Activated CD8-positive, alpha-beta memory T cell treated with anti-CD3 and anti-CD28 coated beads for 1 hour (primary cell): Measurements from ENCODE around the gene FAM174B.
"Not testable (repeated sequence)": the region's sequence is repeated elsewhere in the genome, so short reads cannot be mapped to it uniquely, and the experiment has no call there.

Source experiments
- DNase-seq, 2 donors: peaks; one replicate each; pipeline ENCODE4 v3.0.0-alpha.2; 2020; ENCODE audit warnings: low read depth in 1 of 2; ENCODE audit errors: extremely low read depth in 1 of 2

The FAM174B gene

DNA sequence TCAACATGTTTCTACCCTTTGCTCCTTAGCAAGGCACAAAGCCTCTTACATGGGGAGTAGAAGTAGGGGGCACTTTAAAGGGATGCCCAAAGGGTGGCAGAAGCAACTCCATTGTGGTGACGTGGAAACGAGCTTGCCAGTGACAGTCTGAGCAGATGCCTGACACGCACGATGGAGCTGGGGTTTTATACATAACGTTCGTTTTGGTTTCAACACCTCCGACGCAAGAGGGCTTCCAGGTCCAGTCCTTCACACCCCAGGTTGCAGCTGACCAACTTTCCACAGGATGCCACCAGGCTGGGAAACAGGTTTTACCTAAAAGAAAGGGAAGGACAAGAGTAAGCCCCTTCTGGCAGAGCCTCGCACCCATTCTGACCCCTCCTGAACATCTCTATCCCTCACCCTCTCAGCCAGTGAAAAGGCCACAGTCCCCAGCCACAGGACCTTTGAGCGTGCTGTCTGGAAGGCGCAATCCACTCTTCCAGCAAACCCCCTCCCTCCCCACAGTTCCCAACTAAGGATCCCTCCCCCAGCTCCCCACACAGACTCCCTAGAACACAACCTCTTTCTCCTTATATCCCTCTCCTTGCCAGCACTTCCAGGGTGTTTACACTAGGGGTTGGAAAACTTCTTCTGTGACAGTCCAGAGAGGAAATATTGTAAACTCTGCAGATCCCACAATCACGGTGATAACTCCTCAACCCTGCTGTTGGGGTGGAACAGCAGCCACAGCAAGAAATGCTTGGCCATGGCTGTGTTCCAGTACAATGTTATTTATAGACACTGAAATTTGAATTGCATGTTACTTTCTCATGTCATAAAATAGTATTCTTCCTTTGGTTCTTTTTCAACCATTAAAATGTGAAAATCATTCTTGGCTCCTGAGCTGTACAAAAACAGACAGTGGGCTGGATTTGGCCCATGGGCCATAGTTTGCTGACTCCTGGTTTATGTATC is 36.2 kb downstream of the FAM174B start:
- no peak for DNase-seq

DNA sequence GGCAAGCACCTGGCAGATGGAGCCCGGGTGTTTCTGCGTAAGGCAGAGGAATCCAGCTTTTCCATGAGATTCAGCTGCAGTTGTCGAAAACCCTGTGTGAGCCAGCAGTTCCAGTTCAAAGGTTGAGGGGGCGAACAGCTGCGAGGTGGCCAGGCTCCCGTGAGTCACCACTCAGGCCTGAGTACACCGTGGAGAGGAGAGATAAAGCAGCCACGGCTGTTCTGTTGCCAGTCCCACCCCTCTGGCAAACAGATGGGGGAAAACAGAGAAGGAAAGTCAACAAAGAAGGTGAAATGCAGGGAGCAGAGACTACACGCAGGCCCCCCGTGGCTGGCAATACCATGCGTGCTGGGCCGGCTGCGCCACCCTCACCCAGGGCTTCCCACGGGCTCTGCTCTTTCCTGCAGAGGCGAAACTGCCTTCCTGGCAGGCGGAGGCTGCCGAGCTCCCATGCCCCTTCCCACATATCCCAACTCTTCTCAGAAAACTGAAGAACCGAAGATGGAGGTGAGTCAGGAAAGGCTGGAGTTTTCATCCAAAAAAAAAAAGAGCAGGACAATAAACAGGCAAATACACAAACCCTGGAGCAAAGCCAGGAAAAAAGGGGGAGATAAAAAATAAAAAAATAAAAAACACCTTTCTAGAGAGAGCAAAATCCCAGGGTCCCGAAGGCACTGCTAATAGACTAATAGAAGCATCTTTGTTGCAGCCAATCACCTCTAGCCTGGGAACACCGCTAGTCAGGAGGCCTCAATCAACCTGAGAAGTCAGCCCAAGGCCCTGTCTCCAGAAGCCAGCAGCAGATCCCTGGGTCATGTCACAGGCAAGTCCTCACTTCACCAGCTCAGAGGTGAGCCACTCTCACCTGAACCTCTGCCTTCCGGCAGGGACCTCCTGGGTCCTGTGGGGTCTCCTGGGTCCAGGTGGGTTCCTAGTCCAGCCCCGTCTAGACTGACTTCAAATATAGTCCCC is 37.7 kb downstream of the FAM174B start:
- no peak for DNase-seq

DNA sequence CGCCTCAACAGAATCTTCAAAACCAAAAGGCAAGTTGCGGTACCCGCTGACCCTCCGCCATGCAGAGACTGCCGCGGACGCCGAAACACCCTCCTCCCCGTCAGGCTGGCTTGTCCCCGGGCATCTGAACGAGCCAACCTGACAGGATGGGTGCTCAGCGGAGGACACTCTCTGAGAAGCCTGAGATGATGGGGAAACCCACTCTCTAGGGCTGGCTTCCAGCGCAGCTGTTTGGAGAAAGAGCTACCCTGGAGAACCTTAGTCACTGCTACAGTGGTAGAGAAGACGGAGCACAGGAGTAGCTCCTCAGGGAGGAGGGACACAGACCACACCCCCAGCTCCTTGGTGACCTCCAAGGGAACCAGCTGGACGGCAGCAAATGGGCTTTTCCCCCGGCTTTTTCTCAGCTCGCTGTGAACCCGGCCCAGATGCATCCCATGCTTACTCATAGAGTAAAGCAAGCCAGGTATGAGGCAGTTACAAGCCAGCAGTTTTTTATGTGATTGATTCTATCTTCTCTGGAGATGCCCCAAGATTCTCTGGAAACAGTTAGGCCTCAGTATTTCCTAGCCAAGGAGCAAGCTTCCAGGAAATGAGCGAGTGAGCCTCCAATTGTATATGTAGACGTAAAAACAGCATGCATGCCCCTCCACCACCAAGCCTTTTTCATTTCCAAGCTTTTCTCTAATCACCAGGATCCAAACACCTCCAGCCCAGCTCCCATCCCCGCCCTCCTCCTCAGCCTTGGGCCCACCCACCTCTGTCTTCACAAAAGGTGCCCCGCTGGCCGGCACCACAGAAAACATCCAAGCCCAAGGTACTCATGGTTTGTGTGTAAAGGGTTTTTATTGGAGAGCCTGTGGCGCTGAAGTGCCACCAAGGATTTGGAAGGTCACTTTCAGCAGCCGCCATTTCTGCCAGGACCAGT is 38.7 kb downstream of the FAM174B start:
- no peak for DNase-seq

DNA sequence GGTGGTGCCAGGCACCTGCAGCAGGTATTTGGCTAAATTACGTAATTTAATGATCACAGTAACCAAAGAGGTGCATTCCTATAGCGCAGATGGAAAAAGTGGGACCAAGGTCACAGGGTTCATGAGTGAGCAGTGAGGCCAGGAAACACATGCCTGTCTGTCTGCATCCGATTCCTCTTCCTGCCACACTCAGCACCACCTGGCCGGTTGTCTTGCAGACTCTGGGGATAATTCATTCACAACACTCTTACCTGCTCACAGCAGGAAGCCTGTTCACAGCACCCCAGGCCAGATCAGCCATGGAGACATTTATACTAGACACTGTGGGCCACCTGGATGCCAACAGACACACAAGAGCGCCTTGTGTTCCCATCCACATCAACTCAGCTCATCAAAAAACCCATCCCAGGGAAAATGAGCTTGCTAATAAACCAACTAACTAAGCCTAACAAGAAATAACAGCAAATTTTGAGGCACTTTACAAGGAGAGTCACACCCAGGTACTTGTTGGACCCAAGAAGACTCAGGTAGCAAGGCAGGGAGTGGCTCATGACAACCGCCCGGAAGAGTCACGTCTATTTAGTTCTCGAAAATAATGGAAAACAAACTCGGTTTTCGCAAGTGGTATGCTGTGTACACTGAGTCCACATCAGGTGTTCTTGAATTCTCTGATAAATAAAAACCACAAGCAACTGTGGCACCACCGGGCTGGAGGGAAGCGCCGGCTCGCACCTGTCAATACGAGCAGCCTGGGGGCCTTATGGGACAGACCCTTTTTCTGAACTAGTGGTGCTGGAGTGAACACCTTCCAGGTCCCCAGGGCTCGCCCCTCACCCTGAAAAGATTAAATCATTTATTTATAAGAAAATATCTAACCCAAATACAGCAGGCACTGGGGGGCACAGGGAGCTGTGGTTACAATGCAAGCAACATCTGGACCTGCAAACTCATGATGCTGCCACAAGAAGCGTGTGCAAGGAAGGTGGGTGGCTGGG is 40.5 kb downstream of the FAM174B start:
- DNase-seq, result no peak

DNA sequence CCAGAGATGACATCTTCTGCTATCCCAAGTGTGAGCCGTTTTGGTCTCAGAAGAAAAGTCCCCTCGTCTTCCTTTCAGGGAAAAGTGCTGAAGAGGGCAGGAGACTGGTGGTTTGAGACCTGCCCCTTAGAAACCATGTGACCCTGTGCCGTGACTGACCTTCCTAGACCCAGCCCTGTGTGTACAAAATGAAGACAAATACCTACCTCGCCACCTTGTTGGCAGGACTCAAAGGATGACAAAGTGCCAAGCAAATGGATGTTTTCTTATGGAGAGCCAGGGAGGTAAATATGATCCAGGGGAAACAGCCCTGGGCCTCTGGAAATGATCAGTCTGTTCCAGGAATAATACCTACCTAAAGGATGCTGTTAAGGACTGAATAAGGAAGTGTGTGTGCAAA is 41.3 kb downstream of the FAM174B start:
- no peak for DNase-seq

DNA sequence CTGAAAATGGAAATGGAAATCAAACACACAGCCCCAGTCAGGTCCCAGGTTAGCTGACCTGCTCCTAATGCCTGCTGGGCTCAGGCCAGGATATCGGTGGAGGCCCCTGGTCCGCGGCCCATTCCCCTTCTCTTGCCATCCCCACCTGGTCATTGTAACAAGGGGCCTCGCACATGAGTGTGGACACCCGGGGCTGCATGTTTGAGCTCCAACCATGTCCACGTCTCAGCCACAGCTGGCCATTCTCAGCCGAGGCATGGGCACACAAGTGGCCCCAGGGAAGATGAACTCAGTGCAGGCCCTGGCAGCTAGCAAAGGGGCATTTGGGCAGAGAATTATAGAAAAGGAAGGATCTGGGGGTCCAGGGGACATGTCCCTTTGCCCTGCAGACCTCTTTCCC is 41.7 kb downstream of the FAM174B start:
- DNase-seq, result no peak

DNA sequence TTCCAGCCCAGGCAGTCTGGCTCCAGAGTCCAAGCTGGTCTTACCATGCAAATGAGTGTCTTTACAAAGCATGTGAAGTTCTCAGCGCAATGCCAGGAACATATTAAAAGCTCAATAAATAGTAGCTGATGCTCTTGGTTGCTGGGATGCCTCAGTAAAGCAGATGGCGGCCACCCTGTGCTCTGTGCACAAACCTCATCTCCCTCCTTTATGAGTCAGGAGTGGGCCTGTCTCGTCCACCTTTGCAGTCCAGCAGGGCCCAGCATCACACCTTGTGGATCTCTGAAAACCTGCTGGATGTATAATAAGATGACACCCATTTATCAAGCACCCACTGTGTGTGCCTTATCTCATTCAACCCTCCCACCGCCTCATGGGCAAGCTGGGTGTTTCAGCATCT is 42.7 kb downstream of the FAM174B start:
- DNase-seq, result no peak

DNA sequence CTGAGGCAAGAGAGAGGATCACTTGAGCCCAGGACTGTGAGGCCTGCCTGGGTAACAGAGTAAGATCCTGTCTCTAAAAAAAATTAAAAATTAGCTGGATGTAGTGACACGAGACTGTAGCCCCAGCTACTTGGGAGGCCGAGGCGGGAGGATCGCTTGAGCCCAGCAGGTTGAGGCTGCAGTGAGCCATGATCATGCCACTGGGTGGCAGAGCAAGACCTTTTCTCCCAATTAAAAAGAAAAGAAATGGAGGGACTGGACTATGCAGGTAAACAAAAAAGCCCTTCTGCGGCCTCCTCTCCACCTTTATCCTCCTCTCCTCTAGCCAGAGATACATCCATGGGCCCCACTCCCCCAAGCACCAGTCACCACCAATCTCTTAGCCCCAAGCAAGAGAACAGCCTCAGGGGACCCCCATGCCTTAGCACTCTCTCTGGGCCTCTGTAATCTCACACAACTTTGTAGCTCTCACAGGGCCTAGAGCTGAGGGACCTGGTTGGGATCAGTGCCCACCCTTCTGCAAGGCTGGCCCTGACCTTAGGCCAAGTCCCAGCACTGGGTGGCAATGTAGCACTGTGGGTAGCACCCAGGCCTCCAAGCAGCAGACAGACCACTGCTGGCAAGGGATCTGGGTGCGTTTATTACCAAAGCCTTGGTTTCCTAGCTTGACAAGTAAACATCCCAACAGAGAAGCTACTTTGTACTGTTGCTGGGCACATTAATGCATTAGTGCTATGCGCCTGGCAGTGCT is 43.4 kb downstream of the FAM174B start:
- DNase-seq, result no peak

DNA sequence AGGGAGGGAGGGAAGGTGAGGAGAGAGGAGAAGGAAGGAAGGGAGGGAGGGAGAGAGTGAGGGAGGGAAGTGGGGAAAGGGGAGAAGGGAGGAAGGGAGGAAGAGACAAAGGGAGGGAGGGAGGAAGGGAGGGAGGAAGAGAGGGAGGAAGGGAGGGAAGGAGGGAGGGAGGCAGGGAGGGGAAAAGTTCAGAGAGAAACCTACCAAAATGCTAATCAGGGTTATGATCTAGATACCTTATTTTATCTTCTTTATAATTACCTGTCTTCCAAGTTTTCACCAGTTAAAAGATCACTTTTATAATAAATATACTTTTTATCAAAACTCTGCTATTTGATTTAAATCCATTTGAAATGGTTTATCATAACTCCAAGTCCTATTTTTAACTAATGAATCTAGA is 44.4 kb downstream of the FAM174B start:
- DNase-seq, result no peak

DNA sequence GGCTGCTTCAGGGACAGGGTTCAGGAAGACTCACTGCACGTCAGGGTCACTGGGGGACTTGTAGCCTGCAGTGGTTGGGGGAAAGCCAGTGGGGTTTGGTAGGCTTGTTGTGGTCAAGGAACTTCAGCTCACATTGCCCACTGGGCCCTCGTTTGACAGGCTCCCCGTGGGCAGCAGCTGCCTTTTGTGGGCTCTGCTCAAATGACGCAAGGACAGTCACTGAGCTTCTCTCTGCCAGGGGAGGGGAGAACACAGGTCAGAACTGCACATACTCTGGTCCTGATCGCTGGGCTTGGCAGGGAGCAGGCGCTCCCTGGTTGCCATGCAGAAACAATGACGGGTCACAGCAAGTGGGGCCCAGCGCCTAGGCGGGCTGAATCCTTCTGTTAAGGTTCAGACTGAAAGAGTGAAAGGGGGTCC is 45.5 kb downstream of the FAM174B start:
- DNase-seq, result no peak

DNA sequence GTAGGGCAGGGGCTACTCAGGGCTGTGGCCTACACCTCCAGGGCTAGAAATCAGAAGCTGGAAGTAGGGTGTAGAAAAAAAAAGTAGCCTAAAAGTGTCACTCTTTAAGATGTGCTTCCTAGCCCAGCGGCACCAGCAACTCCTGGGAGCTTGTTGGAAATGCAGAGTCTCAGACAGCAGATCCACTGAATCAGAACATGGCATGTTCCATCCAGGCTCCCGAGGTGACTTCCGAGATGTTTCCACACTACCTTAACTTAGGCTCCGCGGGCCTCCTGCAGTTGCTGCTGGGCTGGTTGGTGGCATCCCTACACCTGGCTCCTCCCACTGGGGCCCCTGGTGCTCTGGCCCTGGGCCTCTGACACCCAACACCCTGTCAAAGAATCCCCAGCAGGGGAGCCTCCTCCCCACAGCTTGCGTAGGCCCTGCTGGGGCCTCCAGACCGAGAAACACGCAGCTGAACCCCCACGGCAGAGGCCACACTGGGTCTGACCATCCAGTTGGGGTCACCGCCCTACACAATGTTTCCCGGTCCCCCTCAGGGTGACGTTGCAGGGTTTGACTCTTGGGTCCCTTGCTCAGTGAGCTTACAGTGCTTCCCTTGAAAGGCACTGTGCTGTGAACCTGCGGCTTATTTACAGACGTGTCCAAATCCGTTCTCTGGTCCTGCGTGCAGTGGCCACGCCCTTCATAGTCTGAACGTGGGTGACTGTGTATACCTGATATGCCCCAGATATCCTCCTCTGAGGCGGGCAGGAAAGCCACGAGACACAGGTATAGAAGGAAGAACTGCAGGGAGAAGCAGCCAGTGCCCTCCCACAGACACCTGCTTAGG is 46.5 kb downstream of the FAM174B start:
- no peak for DNase-seq

DNA sequence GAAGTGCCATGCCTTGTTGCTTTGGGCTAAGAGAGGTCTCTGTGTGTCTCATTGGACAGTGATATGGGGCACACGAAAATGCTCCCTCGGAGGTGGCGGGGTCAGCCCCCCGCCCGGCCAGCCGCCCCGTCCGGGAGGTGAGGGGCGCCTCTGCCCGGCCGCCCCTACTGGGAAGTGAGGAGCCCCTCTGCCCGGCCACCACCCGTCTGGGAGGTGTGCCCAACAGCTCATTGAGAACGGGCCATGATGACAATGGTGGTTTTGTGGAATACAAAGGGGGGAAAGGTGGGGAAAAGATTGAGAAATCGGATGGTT is 48.8 kb downstream of the FAM174B start:
- DNase-seq, result not testable (repeated sequence)

DNA sequence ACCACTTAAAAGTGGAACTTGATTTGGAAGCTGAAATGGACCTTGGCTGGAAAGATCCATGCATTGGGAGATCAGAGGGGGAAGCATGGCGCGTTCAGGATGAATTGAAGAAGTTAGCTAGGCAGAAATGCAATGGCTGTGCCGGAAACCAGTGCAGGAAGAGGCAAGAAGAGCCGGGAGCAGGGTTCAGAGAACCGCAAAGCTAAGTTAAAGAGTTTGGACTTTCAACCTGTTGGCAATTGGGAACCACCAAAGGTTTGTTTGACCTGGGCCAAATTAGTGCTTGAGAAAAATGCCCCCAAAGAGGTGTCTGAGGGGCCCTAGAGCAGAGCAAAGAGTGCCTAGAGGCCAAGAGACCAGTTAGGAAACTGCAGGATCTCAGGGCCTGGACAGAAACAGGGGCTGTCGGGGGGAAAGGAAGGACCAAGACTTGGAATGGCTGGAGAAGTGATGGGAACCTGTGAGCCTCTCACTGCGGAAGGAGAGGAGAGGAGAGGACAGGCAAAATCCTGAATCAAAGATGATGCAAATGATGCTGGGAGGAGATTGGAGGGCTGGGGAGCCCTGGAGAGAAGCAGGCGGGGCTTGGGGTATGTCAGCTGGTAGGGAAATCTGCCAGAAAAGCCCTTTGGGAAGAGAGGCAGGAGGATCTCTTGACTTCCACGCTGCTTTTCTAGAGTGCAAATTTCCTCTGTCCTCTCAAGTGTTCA is 49.3 kb downstream of the FAM174B start:
- DNase-seq, result no peak

DNA sequence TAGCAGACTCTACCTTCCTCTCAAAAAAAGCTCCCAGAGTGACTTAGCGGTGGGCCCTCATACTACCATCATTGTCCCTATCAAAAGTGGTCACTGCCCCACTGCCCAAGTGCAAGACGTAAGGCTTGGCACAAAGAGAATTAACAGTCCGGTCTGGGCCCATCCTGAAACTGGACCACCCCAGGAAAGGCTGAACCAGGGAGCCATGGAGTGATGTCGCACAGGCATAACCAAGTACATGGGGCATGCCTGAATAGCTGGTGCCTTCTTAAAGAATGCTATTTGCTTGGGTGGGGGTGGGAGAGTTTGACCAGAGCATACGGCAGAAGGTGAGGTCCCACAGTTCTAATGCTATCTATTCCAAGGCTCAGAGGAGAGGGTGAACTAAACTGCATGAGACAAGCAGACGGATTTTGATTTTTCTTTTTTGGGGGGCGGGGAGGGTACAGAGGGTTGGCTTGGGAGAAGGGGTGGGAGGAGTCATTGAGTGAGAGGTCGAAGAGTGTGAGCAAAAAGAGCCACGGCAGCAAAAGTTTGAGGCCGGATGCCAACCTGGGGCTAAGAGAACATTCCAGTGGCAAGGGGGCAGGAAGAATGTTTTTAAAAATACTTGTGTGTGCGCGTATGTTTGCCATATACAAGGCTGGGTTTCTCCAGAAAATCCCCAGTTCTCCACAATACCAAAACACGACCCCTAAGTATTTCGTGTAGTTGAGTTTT is 50.2 kb downstream of the FAM174B start:
- no peak for DNase-seq

DNA sequence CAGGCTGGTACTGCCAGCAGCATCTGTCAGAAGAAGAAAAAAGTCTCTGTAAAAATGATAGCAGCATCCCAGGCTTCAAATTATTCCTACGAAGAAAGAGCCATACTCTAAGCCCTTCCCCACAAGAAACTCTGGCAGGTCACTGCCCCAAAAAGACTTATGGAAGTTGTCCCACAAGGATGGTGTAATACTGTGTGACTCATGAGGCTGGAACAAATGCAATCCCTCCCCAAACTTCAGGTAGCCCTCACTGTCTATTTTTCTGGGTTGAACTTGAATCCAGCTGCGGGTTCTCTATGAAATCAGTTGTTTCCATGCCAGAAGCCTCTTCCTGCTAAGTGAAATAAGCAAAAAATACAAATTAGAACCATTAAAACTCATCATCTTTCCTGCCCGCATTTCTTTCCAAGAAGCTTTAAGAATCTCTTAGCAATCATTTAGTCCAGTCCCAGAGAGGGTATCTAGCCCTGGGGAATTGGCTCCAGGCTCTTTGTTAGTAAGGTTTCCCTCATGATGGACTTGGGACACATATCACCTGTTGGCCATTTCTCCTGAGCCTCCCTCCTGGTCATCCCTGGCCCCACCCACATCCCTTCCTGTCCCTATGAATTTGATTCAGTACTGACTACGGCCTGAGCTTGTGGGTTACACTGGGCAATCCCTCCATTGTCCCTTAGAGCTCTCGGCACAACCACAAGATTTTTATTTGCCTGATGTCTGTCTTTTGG is 51.7 kb downstream of the FAM174B start:
- no peak for DNase-seq

DNA sequence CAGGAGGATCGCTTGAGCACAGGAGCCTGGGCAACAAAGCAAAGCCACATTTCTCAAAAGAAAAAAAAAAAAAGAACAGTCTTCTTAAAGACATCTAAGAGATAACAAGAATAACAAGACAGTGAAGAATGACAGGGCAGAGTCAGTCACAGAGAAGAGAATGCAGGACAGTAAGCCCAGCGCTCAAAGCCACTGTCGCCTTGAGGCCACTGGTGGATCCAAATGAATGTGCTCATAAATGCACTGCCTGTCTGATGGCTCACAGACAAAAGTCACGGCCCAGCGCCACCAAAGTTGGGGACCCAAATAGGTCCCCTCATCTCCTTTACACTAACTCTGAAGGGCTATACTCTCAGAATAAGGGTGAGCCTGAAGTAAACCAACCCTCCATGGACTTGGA is 52.3 kb downstream of the FAM174B start:
- DNase-seq, result no peak
